ENCODE measurements around the gene NIBAN1. TPM values are rescaled to one million over a fixed set of nuclear protein-coding genes. Genes with fewer than 3 reads are reported as not detected.

Gene NIBAN1
- total and polyA plus RNA-seq, 9 donors = 1.7 to 51.9 (median 7.5) TPM

DNA sequence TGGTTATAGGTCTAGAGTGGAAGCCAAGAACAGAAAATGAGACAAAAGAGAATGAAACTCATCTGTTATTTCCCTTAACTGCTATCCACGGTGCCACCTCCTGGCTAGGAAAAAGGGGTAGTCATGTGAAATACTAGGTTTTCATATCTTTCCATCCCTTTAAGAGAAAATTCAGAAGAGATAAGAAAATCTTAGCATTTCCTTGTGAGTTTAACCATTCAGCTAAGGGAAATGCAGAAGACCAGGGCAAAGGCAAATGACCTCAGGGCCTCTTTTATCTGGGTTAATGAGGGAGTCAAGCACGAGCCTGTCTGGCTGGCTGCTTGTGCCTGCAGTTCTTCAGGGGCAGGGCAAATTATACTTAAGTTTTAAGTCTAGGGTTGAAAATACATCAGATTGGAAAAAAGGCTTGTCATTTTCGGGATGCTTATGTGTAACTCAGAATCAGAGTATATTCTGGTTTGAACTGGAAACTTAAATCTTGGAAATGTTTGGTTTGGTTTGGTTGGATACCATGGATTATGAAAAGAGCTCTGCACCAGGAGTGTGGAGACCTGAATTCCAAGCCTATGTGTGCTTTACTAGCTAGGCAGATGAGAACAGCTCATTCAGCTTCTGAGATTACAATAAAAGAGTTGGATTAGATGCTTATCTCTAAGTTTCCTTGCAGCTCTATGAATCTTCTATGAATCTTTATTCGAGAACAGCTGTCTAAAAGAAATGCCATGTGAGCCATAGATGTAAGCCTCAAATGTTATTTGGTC lies 19.9 kb downstream of the NIBAN1 start:
- intact Hi-C loops (cut with DNase I) = no loop called here
- no peak for TF ChIP-seq EP300 (IDR thresholded peaks at IDR 0.05)
- TF ChIP-seq POLR2A (IDR thresholded peaks at IDR 0.05) = no peak
- TF ChIP-seq, protein P1, sequence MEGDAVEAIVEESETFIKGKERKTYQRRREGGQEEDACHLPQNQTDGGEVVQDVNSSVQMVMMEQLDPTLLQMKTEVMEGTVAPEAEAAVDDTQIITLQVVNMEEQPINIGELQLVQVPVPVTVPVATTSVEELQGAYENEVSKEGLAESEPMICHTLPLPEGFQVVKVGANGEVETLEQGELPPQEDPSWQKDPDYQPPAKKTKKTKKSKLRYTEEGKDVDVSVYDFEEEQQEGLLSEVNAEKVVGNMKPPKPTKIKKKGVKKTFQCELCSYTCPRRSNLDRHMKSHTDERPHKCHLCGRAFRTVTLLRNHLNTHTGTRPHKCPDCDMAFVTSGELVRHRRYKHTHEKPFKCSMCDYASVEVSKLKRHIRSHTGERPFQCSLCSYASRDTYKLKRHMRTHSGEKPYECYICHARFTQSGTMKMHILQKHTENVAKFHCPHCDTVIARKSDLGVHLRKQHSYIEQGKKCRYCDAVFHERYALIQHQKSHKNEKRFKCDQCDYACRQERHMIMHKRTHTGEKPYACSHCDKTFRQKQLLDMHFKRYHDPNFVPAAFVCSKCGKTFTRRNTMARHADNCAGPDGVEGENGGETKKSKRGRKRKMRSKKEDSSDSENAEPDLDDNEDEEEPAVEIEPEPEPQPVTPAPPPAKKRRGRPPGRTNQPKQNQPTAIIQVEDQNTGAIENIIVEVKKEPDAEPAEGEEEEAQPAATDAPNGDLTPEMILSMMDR (IDR thresholded peaks at IDR 0.05) = no peak
- Histone ChIP-seq H3K36me3 (no peaks in the 10 kb centered on the region), H3K27ac (no peak overlapping the region), H3K4me1 (ENCODE audit: insufficient read depth) (no peaks in the 10 kb centered on the region), H3K9me3 (no peaks in the 10 kb centered on the region), H3K27me3 (no peaks in the 10 kb centered on the region), H3K4me3 (no peak overlapping the region)
- DNase-seq = no peak
- WGBS, 3 donors = 49 to 56% (median 49%) methylated on average over 4 of the region's 4 CpGs

DNA sequence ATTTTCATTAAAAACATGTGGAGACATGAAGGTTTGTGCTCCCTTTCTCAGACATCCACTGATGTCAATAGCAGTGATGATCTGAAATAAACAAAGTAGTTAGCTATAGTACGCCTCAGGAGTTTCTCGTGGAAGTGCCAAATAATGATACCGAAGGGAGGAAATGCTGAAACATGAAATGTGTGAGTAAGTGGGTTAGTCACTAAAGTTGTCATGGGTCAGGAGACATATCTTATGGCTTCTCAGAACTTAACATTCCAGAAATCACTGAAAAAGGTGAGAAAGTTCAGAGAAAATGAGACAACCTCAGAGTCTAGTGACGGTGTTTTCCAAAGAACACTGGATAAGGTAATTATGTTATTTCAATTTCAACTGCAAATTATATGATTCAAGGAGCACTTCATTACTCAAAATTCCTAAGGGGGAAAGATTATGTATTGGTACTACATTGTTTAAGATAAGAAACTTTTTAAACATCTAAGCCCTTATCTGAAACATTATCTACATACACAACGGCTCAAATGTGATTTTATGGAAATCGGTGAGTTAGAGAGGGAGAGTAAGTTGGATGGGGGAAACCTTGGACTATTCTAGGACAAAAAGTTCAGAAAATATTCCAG lies 20.6 kb downstream of the NIBAN1 start:
- WGBS, 3 donors = 55 to 57% (median 56%) methylated on average over 6 of the region's 6 CpGs
- intact Hi-C loops (cut with DNase I) = no loop called here
- no peak overlapping the region for H3K27ac ChIP-seq

DNA sequence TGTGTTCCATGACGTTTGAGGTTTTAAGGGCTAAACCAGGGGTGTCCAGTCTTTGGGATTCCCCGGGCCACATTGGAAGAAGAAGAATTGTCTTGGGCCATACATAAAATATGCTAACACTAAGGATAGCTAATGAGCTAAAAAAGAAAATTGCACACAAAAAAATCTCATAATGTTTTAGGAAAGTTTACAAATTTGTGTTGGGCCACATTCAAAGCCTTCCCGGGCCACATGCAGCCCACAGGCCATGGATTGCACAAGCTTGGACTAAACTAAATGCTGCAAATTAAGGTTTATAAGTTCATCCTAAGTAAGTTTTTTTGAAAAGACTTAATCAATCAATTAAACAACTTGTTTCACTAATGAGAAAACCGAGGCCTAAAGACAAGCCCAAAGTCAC lies 21.9 kb downstream of the NIBAN1 start:
- H3K4me1 ChIP-seq (ENCODE audit: insufficient read depth) = no peaks in the 10 kb centered on the region
- H3K4me3 ChIP-seq = no peak overlapping the region
- WGBS, 3 donors = 82 to 89% (median 86%) methylated on average over 4 of the region's 4 CpGs
- no peaks in the 10 kb centered on the region for H3K27me3 ChIP-seq
- TF ChIP-seq EP300 (IDR thresholded peaks at IDR 0.05) (no peak), POLR2A (IDR thresholded peaks at IDR 0.05) (no peak)
- TF ChIP-seq, protein P1 (IDR thresholded peaks at IDR 0.05) = no peak
- no peak for DNase-seq
- H3K9me3 ChIP-seq = no peaks in the 10 kb centered on the region
- intact Hi-C loops (cut with DNase I) = no loop called here
- H3K36me3 ChIP-seq = no peaks in the 10 kb centered on the region
- no peak overlapping the region for H3K27ac ChIP-seq

More for the DNA sequence above, 20.6 kb downstream of the NIBAN1 start:
- Histone ChIP-seq H3K4me1 (ENCODE audit: insufficient read depth) (no peaks in the 10 kb centered on the region), H3K4me3 (no peak overlapping the region), H3K27me3 (no peaks in the 10 kb centered on the region), H3K9me3 (no peaks in the 10 kb centered on the region), H3K36me3 (no peaks in the 10 kb centered on the region)
- DNase-seq = no peak
- TF ChIP-seq, protein P1 (IDR thresholded peaks at IDR 0.05) = no peak
- no peak for TF ChIP-seq POLR2A (IDR thresholded peaks at IDR 0.05)

DNA sequence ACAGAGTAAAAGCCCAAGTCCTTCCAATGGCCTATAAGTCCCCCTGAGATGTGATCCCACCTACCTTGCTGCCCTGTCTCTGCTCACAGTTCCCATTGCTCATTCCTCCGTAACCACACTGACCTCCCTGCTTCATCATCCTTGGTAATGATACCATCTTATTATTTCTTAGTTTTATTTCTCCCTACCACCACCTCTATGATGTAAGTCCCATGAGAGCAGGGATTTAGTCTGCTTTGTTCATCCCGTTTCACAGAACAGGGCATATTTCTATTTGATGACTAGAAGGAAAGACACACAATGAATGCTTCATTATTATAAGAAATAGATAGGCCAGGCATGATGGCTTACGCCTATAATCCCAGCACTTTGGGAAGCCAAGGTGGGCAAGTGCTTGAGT lies 22.5 kb downstream of the NIBAN1 start:
- Histone ChIP-seq H3K9me3 (no peaks in the 10 kb centered on the region), H3K27ac (no peak overlapping the region), H3K27me3 (no peaks in the 10 kb centered on the region), H3K36me3 (no peaks in the 10 kb centered on the region), H3K4me1 (ENCODE audit: insufficient read depth) (no peaks in the 10 kb centered on the region), H3K4me3 (no peak overlapping the region)
- WGBS, 3 donors = 94 to 96% (median 95%) methylated on average over 3 of the region's 3 CpGs
- intact Hi-C loops (cut with DNase I) = no loop called here
- TF ChIP-seq, protein P1 (IDR thresholded peaks at IDR 0.05) = no peak
- no peak for TF ChIP-seq POLR2A (IDR thresholded peaks at IDR 0.05)
- TF ChIP-seq EP300 (IDR thresholded peaks at IDR 0.05) = no peak
- DNase-seq = no peak

All from ovary (tissue), 9 donors.